KOPT-K1 (cell line): ENCODE data around the gene DDIT3.
A peak's percentile ranks its signal among the peaks of the same experiment; 100 is the strongest.
"Not testable (repeated sequence)": the region's sequence is repeated elsewhere in the genome, so short reads cannot be mapped to it uniquely, and the experiment has no call there.

Experiments used
- H3K27ac ChIP-seq: fragments of 200-600 bp; sonication (generic); 2 replicates; pipeline ENCODE4 v1.5.1; 2016; ENCODE audit warnings: antibody characterized with exemption, mild to moderate bottlenecking, low read depth, low read length; ENCODE audit not compliant: poor library complexity, severe bottlenecking
- H3K36me3 ChIP-seq: fragments of 200-600 bp; sonication (generic); 2 replicates; pipeline ENCODE4 v1.5.1; 2017; ENCODE audit warnings: antibody characterized with exemption, mild to moderate bottlenecking, low read length, moderate library complexity; ENCODE audit not compliant: insufficient read depth
- H3K9me3 ChIP-seq: fragments of 200-600 bp; sonication (generic); 2 replicates; pipeline ENCODE4 v1.5.1; 2017; ENCODE audit warnings: antibody characterized with exemption, low read length, mild to moderate bottlenecking; ENCODE audit not compliant: insufficient read depth, poor library complexity, severe bottlenecking

Gene DDIT3

DNA sequence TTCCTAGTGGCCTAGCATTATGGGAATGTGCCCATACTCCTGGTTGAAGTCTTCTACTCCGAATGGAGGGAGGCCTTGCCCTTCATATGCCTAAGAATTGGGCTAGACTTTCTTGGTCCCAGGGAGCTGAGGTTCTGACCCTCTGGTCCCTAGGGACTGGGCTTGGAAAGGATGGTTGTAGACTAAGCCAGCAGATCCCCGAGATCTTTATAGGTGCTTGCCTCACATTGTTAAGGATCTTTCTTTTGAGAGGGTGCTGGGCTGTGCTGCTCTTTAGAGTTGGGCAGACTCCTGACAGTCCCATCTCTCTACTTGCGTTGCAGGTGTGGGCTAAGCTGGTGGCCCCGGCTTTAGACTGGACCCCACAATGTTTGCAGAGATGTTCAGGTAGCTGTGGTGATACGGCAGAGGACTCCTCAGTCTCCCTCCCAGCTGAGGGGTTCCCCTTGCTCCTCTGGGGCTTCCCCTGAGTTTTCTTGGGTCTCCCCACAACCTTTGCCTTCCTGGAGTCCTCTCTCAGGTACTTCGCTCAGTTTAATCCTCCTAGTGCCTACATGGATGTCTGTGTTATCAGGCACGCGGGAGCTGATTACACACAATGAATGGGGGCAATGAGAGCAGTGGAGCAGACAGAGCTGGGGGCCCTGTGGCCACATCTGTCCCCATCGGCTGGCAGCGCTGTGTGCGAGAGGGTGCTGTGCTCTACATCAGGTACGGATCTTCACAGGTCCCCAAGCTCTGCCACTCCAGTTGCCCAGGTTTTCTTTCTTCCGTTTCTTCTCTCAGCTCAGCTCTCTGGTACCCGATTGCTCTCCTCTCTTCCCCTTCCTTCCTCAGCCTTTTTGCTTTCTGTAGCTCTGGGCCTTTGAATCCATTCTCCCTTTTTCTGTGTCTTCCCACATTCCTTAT lies 3.6 kb upstream of the DDIT3 start:
- Histone ChIP-seq H3K9me3 (no peaks in the 10 kb centered on the region), H3K27ac (peak overlapping the region; percentile 96), H3K36me3 (peaks cover 57% of the 10 kb centered on the region)

DNA sequence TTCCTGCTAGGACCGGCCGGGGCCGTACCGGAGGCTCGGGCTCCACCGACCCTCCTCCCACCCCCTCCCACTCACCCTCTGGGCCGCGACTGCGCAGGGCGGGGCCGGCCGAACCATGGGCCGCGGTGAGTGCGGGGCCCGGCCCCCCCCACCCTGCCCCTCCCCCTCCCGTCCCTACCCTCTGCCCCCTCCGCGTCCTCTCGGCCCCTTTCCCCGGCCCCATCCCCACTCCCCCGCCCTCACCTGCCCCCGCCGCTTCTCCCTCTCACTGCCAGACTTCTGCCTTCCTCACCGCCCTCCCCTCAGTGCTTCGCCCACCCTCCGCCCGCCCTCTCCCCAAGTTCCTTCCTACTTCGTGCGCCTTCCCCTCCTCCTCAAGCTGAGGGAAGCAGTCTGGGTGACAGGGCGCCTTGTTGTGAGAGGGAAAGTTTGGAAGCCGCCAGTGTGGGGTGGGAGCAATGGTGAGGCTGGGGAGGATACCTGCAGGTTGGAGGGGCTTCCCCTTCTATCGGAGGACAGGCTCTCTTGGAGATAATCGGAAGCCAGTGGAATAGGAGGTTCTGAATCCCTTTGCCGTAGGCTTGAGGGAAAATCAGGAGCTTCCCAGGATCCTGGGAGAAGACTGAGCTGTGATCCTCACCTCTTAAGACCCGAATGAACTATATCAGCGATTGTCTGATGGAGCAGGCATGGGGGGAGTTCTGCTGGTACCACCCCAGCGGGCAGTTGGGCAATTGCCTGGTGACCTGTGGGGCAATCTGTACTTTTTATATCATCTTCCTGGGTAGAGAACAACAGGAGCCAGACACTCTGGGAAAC lies 2.8 kb upstream of the DDIT3 start:
- H3K9me3 ChIP-seq = no peaks in the 10 kb centered on the region
- peaks cover 57% of the 10 kb centered on the region for H3K36me3 ChIP-seq
- peak overlapping the region; percentile 96 for H3K27ac ChIP-seq

DNA sequence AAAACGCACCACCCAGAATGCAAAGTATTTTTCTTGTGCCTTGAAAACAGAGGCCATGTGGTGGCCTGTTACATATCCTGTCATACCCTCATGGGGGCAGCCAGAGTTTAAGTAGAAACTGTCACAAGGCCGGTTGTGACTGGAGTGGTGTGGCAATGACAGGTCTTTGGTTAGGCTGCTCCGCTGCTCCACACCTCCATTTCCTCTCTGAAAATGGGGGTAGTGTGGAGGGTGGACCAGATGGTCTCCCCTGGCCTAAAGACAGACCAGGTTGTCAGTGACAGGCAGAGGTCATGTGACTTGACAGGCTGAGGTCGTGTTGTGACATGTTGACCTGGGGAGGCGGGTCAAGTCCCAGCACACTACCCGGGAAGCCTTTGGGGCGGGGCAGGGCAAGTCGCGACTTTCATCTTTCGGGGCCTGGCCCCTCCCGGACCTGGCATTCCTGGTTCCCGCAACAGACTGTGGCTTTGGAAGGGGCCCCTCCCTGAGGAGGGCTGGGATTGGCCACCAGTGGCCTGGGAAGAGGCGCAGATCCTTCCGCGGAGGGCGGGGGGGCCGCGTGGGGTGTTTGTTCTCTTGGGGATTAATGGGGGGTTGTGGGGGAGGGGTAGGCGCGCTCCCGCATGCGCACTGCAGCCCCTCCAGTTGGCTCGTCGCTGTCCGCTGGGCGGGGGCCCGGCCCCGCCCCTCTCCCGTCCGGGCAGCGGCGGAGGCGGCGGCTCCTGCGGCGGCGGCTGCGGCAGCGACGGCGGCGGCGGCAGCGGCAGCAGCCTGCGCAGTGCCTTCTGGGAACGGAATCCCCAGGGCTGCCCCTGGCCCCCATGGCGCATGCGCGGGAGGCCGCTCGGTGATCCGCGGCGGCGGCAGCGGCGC lies 1.9 kb upstream of the DDIT3 start, which contains the start of gene MBD6:
TSS of gene MBD6 (plus strand) at position 814 of the 876 bp plus-strand sequence. CDS start 1,480 bp downstream, outside the sequence.
- H3K27ac ChIP-seq = peak within 1 kb of the TSS; percentile 96
- H3K36me3 ChIP-seq = peaks cover 57% of the 10 kb centered on the region
- no peaks in the 10 kb centered on the region for H3K9me3 ChIP-seq

DNA sequence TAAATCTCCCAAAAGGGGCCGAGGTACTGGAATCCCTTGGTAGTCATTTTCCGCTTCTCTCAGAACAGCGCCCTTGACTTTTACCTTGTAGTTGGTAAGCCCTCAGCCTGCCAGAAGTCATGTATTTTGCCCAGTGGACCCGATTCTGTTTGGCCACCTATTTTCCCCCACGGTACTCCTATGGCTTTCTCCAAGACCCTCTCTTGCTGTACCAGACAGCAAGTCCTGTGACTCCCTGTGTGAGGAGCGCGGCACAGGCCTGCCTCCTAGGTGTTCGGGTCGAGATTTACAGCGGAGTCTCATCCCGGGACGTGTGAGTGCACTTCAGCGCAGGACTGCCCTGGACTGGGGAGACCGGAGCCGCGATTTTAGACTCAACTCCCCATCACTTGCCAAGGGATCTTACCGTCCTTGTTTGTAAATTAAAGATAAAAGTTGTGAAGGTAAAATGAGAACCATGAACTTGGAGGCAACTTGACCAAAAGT lies 1.3 kb upstream of the DDIT3 start:
- Histone ChIP-seq H3K36me3 (peaks cover 57% of the 10 kb centered on the region), H3K9me3 (no peaks in the 10 kb centered on the region), H3K27ac (peak overlapping the region; percentile 96)

DNA sequence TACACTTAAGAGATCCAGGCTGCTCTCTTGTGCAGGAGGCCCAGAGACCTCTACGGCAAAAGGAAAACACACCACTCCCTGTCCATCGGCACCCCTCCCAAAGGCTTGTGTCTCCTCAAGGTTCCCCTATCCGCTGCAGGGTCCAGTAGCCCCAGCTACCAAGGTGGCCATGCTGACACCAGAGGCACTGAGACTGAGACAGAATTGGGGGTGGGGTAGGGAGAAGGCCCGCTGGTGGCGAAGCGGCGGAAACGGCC lies 590 bp downstream of the DDIT3 start:
- H3K36me3 ChIP-seq = peaks cover 58% of the 10 kb centered on the region
- no peaks in the 10 kb centered on the region for H3K9me3 ChIP-seq
- H3K27ac ChIP-seq = peak overlapping the region; percentile 78

DNA sequence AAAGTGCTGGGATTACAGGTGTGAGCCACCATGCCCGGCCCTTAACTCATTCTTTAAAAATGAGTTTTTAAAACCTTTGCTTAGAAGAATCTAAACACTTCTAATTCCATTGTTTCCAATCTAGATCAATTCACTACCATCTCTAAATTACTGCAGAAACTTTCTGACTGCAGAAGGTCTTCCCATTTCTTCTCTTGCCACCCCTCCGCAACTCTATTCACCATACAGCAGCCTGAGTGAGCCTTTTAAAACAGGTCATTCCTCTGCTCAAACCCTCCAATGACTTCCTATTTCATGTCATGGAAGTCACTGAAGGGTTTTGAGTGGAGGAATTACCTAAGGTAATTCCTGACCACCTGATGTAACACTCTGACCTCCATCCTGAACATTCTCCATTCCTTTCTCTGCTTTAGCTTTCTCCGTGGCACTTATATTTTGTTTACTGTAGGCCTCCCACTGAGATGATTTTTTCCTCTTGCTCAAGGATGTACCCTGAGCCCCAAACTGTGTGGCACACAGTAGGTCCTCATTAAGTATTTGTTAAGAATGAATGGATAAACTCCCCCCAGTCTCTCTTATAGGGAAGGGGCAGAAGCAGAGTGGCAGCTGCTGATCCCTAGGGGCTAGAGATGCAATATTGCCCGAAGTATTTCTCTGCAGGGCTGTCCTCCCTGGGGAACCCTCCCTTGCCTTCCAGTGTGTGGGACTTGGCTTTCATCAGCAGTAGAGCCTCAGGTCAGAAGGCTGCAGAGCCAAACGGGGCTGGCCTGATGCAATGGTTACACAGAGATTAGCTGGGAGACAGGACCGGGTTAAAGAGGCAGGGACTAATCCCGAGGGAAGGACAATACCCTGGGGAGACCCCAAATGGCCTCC lies 1.2 kb downstream of the DDIT3 start:
- Histone ChIP-seq H3K9me3 (no peaks in the 10 kb centered on the region), H3K27ac (peak overlapping the region; percentile 78), H3K36me3 (peaks cover 58% of the 10 kb centered on the region)

DNA sequence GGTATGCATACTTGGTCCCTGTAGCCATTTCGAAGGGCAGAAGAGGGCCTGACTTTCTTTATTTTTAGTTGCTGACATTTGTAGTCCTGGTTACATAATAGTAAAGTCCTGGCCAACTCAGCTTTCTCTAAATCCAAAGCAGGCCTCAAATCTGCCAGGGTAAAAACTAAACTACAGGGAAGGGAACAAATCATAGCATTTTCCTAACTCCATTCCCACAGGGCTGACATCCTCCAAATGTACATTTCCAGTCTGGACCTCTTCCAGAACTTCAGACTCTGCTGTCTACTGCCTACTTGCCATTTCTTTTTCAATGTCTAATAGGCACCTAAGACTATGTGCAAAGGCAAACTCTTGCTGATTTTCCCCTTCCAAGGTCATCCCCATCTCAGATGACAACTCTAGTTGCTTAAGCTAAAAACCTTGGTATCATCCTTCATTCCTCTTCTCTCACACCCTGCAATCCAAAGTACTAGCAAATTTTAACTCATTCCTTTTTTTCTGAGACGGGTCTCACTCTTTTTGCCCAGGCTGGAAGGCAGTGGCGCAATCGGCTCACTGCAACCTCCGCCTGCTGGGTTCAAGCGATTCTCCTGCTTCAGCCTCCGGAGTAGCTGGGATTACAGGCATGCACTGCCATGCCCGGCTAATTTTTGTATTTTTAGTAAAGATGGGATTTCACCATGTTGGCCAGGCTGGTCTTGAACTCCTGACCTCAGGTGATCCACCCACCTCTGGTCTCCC lies 2.0 kb downstream of the DDIT3 start:
- H3K36me3 ChIP-seq = peaks cover 63% of the 10 kb centered on the region
- H3K9me3 ChIP-seq = no peaks in the 10 kb centered on the region
- no peak overlapping the region for H3K27ac ChIP-seq

DNA sequence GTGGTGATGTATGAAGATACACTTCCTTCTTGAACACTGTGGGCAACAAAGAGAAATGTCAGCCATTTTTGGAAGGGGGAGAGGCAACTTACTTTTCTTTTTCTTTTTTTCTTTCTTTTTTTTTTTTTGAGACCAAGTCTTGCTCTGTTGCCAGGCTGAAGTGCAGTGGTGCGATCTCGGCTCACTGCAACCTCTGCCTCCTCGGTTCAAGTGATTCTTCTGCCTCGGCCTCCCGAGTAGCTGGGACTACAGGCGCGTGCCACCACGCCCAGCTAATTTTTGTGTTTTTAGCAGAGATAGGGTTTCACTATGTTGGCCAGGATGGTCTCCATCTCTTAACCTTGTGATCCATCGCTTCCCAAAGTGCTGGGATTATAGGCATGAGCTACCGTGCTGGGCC lies 2.6 kb downstream of the DDIT3 start:
- H3K27ac ChIP-seq, H3K9me3 ChIP-seq: not testable (repeated sequence)
- peaks cover 70% of the 10 kb centered on the region for H3K36me3 ChIP-seq

DNA sequence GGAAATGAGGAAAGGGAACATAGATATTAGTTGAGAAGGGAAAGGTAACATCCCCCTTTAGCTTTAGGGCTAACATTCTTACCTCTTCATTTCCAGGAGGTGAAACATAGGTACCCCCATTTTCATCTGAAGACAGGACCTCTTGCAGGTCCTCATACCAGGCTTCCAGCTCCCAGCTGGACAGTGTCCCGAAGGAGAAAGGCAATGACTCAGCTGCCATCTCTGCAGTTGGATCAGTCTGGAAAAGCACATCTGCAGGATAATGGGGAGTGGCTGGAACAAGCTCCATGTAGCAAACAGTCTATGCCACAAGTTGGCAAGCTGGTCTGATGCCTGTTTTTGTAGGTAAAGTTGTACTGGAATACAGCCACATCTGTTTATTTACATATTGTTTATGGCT lies 3.1 kb downstream of the DDIT3 start:
- peaks cover 75% of the 10 kb centered on the region for H3K36me3 ChIP-seq
- no peaks in the 10 kb centered on the region for H3K9me3 ChIP-seq
- no peak overlapping the region for H3K27ac ChIP-seq

DNA sequence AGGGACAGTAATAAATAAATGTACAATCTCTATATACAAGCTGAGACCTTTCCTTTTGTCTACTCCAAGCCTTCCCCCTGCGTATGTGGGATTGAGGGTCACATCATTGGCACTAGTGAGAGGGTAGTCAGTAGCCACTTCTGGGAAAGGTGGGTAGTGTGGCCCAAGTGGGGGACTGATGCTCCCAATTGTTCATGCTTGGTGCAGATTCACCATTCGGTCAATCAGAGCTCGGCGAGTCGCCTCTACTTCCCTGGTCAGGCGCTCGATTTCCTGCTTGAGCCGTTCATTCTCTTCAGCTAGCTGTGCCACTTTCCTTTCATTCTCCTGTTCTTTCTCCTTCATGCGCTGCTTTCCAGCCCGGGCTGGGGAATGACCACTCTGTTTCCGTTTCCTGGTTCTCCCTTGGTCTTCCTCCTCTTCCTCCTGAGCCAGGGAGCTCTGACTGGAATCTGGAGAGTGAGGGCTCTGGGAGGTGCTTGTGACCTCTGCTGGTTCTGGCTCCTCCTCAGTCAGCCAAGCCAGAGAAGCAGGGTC lies 3.6 kb downstream of the DDIT3 start:
- H3K27ac ChIP-seq = no peak overlapping the region
- H3K36me3 ChIP-seq = peaks cover 80% of the 10 kb centered on the region
- no peaks in the 10 kb centered on the region for H3K9me3 ChIP-seq

DNA sequence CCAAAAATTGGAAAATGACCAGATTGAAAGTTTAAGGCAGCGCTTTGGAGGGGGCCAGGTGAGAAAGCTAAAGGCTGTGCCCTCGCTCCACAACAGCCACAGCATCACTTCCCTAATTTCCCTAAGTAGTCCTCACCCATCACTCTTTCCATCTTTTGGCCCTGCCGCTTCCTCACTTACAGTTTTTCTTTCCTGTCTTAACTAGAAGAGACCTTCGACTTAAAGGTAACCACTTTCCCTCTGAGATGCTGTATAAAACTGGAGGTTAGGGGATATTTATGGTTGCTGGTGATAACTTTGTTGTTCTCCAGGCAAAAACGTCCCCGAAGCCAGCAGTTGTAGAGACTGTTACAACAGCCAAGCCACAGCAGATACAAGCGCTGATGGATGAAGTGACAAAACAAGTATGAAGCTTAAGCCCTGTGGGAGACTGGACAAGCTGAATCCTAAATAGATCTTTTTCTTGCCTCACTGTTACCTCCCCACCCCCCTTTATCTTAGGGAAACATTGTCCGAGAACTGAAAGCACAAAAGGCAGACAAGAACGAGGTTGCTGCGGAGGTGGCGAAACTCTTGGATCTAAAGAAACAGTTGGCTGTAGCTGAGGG lies 4.3 kb downstream of the DDIT3 start:
- Histone ChIP-seq H3K27ac (no peak overlapping the region), H3K9me3 (no peaks in the 10 kb centered on the region), H3K36me3 (peaks cover 86% of the 10 kb centered on the region)

DNA sequence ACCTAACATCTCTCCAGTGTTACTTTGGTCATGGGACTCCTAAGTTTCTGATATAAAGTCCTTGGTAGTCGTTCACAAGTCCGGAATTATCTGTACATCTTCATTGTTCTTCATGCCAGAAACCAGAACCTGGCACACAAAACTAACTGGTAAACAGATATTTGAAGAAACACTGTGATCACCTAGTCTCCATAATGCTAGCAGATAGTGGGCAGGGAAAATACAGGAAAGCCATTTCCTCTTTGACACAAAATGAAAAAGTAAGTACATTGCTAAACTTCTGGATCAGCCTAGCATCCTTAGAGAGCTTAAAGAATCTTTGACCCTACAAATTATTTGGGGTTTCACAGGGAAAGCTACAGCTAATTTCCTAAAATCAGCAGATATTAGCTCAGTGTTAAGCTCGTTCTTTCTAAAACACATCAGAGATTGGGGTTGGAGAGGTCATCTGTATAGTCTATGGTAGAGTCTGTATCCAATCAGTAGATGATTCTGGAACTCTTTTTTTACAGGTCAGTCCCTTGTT lies 4.8 kb downstream of the DDIT3 start:
- H3K27ac ChIP-seq = no peak overlapping the region
- no peaks in the 10 kb centered on the region for H3K9me3 ChIP-seq
- peaks cover 91% of the 10 kb centered on the region for H3K36me3 ChIP-seq
